Caco-2 (cell line): ENCODE measurements around the gene IGSF8. TPM values are rescaled to one million over a fixed set of nuclear protein-coding genes. Genes with fewer than 3 reads are reported as not detected.
A peak's percentile ranks its signal among the peaks of the same experiment; 100 is the strongest.

Experiments
- BruUV-seq: library from RNA; stranded (reverse); fragments of 400-500 nt; replicated peaks from 2 replicates; lab custom pipeline; 2021; lab: Mats Ljungman, UMichigan
- CTCF ChIA-PET: fragments of 300-600 bp; sonication (Branson Sonifier 250); formaldehyde crosslinking; loops from one replicate; lab custom pipeline; 2022; ENCODE audit warnings: antibody characterized with exemption; lab: Charles Lee
- POLR2A ChIA-PET: fragments of 300-600 bp; sonication (Branson Sonifier 250); formaldehyde crosslinking; loops from one replicate; lab custom pipeline; 2022; ENCODE audit warnings: antibody characterized with exemption; lab: Charles Lee
- DNase-seq, 2 experiments: peaks; one replicate each; pipeline versions ENCODE4 v3.0.0 to v3.0.0-alpha.2; 2020 to 2022
- H3K27me3 ChIP-seq: replicated peaks from 2 replicates; pipeline ENCODE4 v1.6.0; 2011; ENCODE audit warnings: low read length; ENCODE audit not compliant: control insufficient read depth, insufficient read depth
- H3K36me3 ChIP-seq: 2 replicates; pipeline ENCODE4 v1.5.1; 2011; ENCODE audit warnings: low read length; ENCODE audit not compliant: control insufficient read depth, insufficient read depth
- H3K4me1 ChIP-seq: fragments of 250-450 bp; sonication (Bioruptor Pico); 2 replicates; pipeline ENCODE4 v1.5.1; 2020; ENCODE audit warnings: mild to moderate bottlenecking
- H3K4me3 ChIP-seq: 2 replicates; pipeline ENCODE4 v1.5.1; 2011; ENCODE audit warnings: low read depth, mild to moderate bottlenecking, control low read depth, low read length
- H3K9me3 ChIP-seq: fragments of 250-450 bp; sonication (Bioruptor Pico); 2 replicates; pipeline ENCODE4 v1.5.1; 2020; ENCODE audit warnings: mild to moderate bottlenecking, moderate library complexity
- H3K27ac Mint-ChIP-seq: one replicate; pipeline ENCODE4 v1.8.0; 2022; ENCODE audit warnings: mixed read lengths; ENCODE audit not compliant: unreplicated experiment
- H3K27me3 Mint-ChIP-seq: one replicate; pipeline ENCODE4 v1.8.0; 2022; ENCODE audit warnings: mixed read lengths; ENCODE audit not compliant: insufficient read depth, unreplicated experiment
- H3K36me3 Mint-ChIP-seq: one replicate; pipeline ENCODE4 v1.8.0; 2022; ENCODE audit warnings: mild to moderate bottlenecking, mixed read lengths; ENCODE audit not compliant: insufficient read depth, unreplicated experiment
- H3K4me1 Mint-ChIP-seq: one replicate; pipeline ENCODE4 v1.8.0; 2022; ENCODE audit warnings: low read depth, mixed read lengths; ENCODE audit not compliant: unreplicated experiment
- H3K4me3 Mint-ChIP-seq: one replicate; pipeline ENCODE4 v1.8.0; 2022; ENCODE audit warnings: mild to moderate bottlenecking, moderate library complexity, mixed read lengths; ENCODE audit not compliant: unreplicated experiment
- H3K9me3 Mint-ChIP-seq: one replicate; pipeline ENCODE4 v1.8.0; 2022; ENCODE audit warnings: mixed read lengths; ENCODE audit not compliant: unreplicated experiment
- CTCF ChIP-seq, 2 experiments: fragments of 200-600 bp in 1 of 2; IDR thresholded peaks; 1 replicate in 1 of 2; 2 replicates in 1 of 2; pipeline versions ENCODE4 v1.5.1 to v1.8.0; 2011 to 2022; ENCODE audit warnings: antibody characterized with exemption in 1 of 2, control low read depth in 1 of 2, inconsistent platforms in 1 of 2, low read depth in 1 of 2, low read length in 1 of 2, mild to moderate bottlenecking in 1 of 2, moderate library complexity in 1 of 2; ENCODE audit not compliant: insufficient read depth in 1 of 2, severe bottlenecking in 1 of 2, unreplicated experiment in 1 of 2
- intact Hi-C: fragments of 100-400 bp; cut with micrococcal nuclease; formaldehyde crosslinking; loops from one replicate; pipeline ENCODE4 v1.10.0; 2022; ENCODE audit not compliant: unreplicated experiment
- total RNA-seq: library from RNA; stranded (reverse); gene quantifications from 2 replicates; pipeline ENCODE4 v1.2.3, GENCODE V29; 2022

IGSF8 gene
- total RNA-seq, 1 experiment from 2014 or later: 15.4 TPM

GRCh38 chr1:160109686-160110085 is 11.3 kb upstream of the IGSF8 start:
- ChIA-PET CTCF (interaction anchor here (2.0 to 2.3 kb wide), 2 partner anchors 110 to 142 kb away, joined by 6 to 9 read pairs; no protein-coding TSS in a partner anchor), POLR2A (no interaction called here)
- Histone ChIP-seq H3K36me3 (no peaks in the 10 kb centered on the region), H3K4me3 (no peak overlapping the region), H3K4me1 (peaks cover 12% of the 10 kb centered on the region), H3K9me3 (no peaks in the 10 kb centered on the region), H3K27me3 (no peaks in the 10 kb centered on the region)
- no peaks in the 10 kb centered on the region for H3K27me3 Mint-ChIP-seq
- no peak overlapping the region for H3K27ac Mint-ChIP-seq
- intact Hi-C loops: no loop called here
- no peak for DNase-seq
- no peak for TF ChIP-seq CTCF (IDR thresholded peaks at IDR 0.05; ENCODE audit: insufficient read depth in 1 of 2, low read depth in 1 of 2, low read length in 1 of 2, severe bottlenecking in 1 of 2, unreplicated experiment in 1 of 2)
- H3K4me3 Mint-ChIP-seq: no peak overlapping the region
- no TSS peak for BruUV-seq
- no peaks in the 10 kb centered on the region for H3K36me3 Mint-ChIP-seq
- H3K4me1 Mint-ChIP-seq: peaks cover 12% of the 10 kb centered on the region
- no peaks in the 10 kb centered on the region for H3K9me3 Mint-ChIP-seq

GRCh38 chr1:160108888-160109662 is 10.7 kb upstream of the IGSF8 start:
- no peaks in the 10 kb centered on the region for H3K9me3 Mint-ChIP-seq
- DNase-seq: peak; percentile 53 to 58
- no peaks in the 10 kb centered on the region for H3K27me3 Mint-ChIP-seq
- Histone ChIP-seq H3K9me3 (no peaks in the 10 kb centered on the region), H3K4me3 (no peak overlapping the region), H3K4me1 (peaks cover 12% of the 10 kb centered on the region), H3K27me3 (no peaks in the 10 kb centered on the region), H3K36me3 (no peaks in the 10 kb centered on the region)
- peaks cover 12% of the 10 kb centered on the region for H3K4me1 Mint-ChIP-seq
- intact Hi-C loops: no loop called here
- H3K4me3 Mint-ChIP-seq: no peak overlapping the region
- peak; percentile 28 to 54 for TF ChIP-seq CTCF (IDR thresholded peaks at IDR 0.05; ENCODE audit: insufficient read depth in 1 of 2, low read depth in 1 of 2, low read length in 1 of 2, severe bottlenecking in 1 of 2, unreplicated experiment in 1 of 2)
- H3K27ac Mint-ChIP-seq: peak overlapping the region; percentile 38
- no peaks in the 10 kb centered on the region for H3K36me3 Mint-ChIP-seq
- no TSS peak for BruUV-seq
- ChIA-PET POLR2A (no interaction called here), CTCF (interaction anchor here (2.0 to 2.3 kb wide), 2 partner anchors 111 to 143 kb away, joined by 6 to 9 read pairs; no protein-coding TSS in a partner anchor)

- Mint-ChIP-seq H3K36me3 (no peaks in the 10 kb centered on the region), H3K9me3 (no peaks in the 10 kb centered on the region), H3K27me3 (no peaks in the 10 kb centered on the region), H3K4me1 (peaks cover 18% of the 10 kb centered on the region), H3K27ac (no peak overlapping the region), H3K4me3 (no peak overlapping the region)
- DNase-seq: no peak
- POLR2A ChIA-PET: no interaction called here
- CTCF ChIA-PET: interaction anchor here (2.3 kb wide), 1 partner anchor 112 kb away, joined by 6 read pairs; no protein-coding TSS in a partner anchor
- H3K9me3 ChIP-seq: no peaks in the 10 kb centered on the region
- BruUV-seq: no TSS peak
- H3K27me3 ChIP-seq: no peaks in the 10 kb centered on the region
- intact Hi-C loops: no loop called here
- H3K4me3 ChIP-seq: no peak overlapping the region
- TF ChIP-seq CTCF (IDR thresholded peaks at IDR 0.05; ENCODE audit: insufficient read depth in 1 of 2, low read depth in 1 of 2, low read length in 1 of 2, severe bottlenecking in 1 of 2, unreplicated experiment in 1 of 2): no peak
- peaks cover 8% of the 10 kb centered on the region for H3K4me1 ChIP-seq
- H3K36me3 ChIP-seq: no peaks in the 10 kb centered on the region
Observed at GRCh38 chr1:160107512-160107911, 9.1 kb upstream of the IGSF8 start.
